GM19099 (cell line): ENCODE results near the gene CCRL2.

Experiments used
- POLR2A ChIP-seq: IDR thresholded peaks from 3 replicates; pipeline ENCODE4 v1.6.1; 2011; ENCODE audit warnings: low read depth; ENCODE audit not compliant: insufficient read length; ENCODE audit errors: extremely low read depth

CCRL2 gene

GRCh38 chr3:46411271-46411670 is 4.2 kb downstream of the CCRL2 start:
- TF ChIP-seq POLR2A = no peak

- TF ChIP-seq POLR2A = no peak
These were observed 5.8 kb downstream of the CCRL2 start for GRCh38 chr3:46412786-46413298.

- no peak for TF ChIP-seq POLR2A
These were observed 6.9 kb downstream of the CCRL2 start for GRCh38 chr3:46413951-46414350.

- TF ChIP-seq POLR2A = no peak
These were observed 7.7 kb downstream of the CCRL2 start for GRCh38 chr3:46414739-46415138.

- TF ChIP-seq POLR2A = no peak
These were observed 9.2 kb downstream of the CCRL2 start for GRCh38 chr3:46416125-46416810.

- no peak for TF ChIP-seq POLR2A
These were observed 9.9 kb downstream of the CCRL2 start for GRCh38 chr3:46416811-46417510.

GRCh38 chr3:46417841-46418611 is 11.0 kb downstream of the CCRL2 start:
- TF ChIP-seq POLR2A = no peak

GRCh38 chr3:46419816-46420215 is 12.8 kb downstream of the CCRL2 start:
- TF ChIP-seq POLR2A = no peak

GRCh38 chr3:46420931-46421330 is 13.9 kb downstream of the CCRL2 start:
- TF ChIP-seq POLR2A = no peak

GRCh38 chr3:46422617-46423016 is 15.6 kb downstream of the CCRL2 start:
- TF ChIP-seq POLR2A = no peak

GRCh38 chr3:46423588-46423987 is 16.5 kb downstream of the CCRL2 start:
- TF ChIP-seq POLR2A = no peak

GRCh38 chr3:46427916-46428833 is 21.1 kb downstream of the CCRL2 start:
- no peak for TF ChIP-seq POLR2A

- TF ChIP-seq POLR2A = no peak
These were observed 22.2 kb downstream of the CCRL2 start for GRCh38 chr3:46429250-46429649.

- TF ChIP-seq POLR2A = no peak
These were observed 22.6 kb downstream of the CCRL2 start for GRCh38 chr3:46429671-46430070.
